ENCODE measurements around the gene MON2.

GRCh38 chr12:62640910-62641448 lies 174.4 kb downstream of the MON2 start:
- no peak for TF ChIP-seq CTCF (CRISPR knock-in tag; IDR thresholded peaks at IDR 0.05)
- TF ChIP-seq PITX1 (CRISPR knock-in tag; IDR thresholded peaks at IDR 0.05), result no peak
- no peak for TF ChIP-seq IRX3 (CRISPR knock-in tag; IDR thresholded peaks at IDR 0.05; ENCODE audit: borderline replicate concordance, low read depth)
- no peak for TF ChIP-seq ZNF660 (CRISPR knock-in tag; IDR thresholded peaks at IDR 0.05; ENCODE audit: borderline replicate concordance, low read depth)
- no peak for TF ChIP-seq POLR2AphosphoS5 (IDR thresholded peaks at IDR 0.05; ENCODE audit: low read depth, low read length)
- TF ChIP-seq, protein P1, sequence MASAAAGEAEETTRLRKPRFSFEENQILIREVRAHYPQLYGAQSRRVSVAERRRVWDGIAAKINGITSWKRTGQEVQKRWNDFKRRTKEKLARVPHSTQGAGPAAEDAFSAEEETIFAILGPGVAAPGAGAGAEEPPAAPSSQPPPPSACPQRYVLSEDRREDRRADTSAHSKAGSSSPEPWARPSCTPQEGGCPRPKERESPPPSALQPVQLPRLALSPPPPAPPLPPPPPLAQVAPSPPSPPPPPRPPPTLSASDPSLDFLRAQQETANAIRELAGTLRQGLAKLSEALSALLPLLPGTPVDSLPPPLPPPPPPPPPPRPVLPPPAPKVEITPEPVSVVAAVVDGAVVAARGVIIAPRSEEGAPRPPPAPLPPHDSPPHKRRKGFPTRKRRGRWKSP (CRISPR knock-in tag; IDR thresholded peaks at IDR 0.05), result no peak
- no peak for TF ChIP-seq PHF21A (CRISPR knock-in tag; IDR thresholded peaks at IDR 0.05)
- TF ChIP-seq THAP9 (CRISPR knock-in tag; IDR thresholded peaks at IDR 0.05; ENCODE audit: borderline replicate concordance), result no peak
- TF ChIP-seq EZH2 (conservative IDR thresholded peaks at IDR 0.05; ENCODE audit: low read depth, low read length), result no peak
- TF ChIP-seq ZNF253 (CRISPR knock-in tag; IDR thresholded peaks at IDR 0.05; ENCODE audit: borderline replicate concordance), result no peak
- TF ChIP-seq RFX5 (IDR thresholded peaks at IDR 0.05; ENCODE audit: low read depth, low read length), result no peak
- no peak for TF ChIP-seq ZNF263 (CRISPR knock-in tag; IDR thresholded peaks at IDR 0.05)
